IPS-18c (cell line): Measurements from ENCODE around the gene BRSK1.

Source experiments
- H3K4me3 ChIP-seq: 2 replicates; pipeline ENCODE4 v1.7.0; 2013; ENCODE audit warnings: low read depth, mild to moderate bottlenecking, low read length, moderate library complexity; ENCODE audit not compliant: insufficient read depth
- H3K9me3 ChIP-seq: one replicate; pipeline ENCODE4 v1.6.1; 2013; ENCODE audit warnings: mild to moderate bottlenecking, low read length, moderate library complexity; ENCODE audit not compliant: control insufficient read depth, insufficient read depth

The BRSK1 gene

DNA sequence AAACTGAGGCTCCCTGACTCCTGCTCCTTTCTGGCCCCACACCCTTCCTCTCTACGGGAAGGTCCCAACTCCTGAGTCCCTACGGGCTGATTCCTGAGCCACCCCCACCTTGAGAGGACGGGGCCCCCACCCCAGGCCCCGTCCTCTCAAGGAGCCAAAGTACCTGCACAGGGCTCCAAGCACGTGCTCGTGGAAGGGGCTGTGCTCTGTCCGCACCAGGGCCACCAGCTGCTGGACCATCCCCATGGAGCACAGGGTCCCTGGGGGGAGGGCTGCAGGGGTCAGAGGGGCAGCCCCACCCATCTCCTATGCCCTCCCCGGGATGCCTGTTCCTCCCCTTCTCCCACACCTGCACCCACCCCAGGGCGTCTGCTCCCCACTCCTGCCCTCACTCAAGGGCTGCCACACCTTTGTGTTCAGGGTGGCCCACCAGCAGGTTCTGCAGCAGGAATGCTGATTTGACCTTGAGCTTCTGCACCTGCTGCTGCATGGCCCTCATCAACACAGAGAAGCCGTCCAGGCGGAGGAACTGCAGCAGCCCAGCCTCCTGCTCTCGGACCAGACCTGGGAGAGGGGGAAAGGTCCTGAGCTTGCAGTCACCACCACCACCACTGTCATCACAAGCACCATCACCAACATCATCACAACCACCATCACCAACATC is 17.9 kb upstream of the BRSK1 start:
- no peak overlapping the region for H3K4me3 ChIP-seq
- H3K9me3 ChIP-seq, result peaks cover 2% of the 10 kb centered on the region

DNA sequence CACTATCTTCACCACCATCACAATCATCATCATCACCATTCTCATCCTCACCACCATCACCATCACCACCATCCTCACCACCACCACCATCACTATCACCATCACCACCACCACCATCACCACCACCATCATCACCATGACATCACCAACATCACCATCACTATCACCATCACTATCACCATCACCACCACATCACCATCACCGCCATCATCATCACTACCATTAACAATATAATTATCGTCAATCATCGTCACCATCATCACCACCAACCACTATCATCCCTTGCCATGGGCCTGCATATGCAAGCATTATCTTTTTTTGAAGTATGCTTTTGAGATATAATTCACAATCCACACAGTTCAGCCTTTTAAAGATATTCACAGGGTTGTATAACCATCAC is 17.4 kb upstream of the BRSK1 start:
- no peak overlapping the region for H3K4me3 ChIP-seq
- peaks cover 2% of the 10 kb centered on the region for H3K9me3 ChIP-seq

GRCh38 chr19:55266840-55267239 is 17.0 kb upstream of the BRSK1 start:
- peaks cover 2% of the 10 kb centered on the region for H3K9me3 ChIP-seq
- no peak overlapping the region for H3K4me3 ChIP-seq

- no peak overlapping the region for H3K4me3 ChIP-seq
- peaks cover 2% of the 10 kb centered on the region for H3K9me3 ChIP-seq
Measured at GRCh38 chr19:55269299-55269698, 14.5 kb upstream of the BRSK1 start.

DNA sequence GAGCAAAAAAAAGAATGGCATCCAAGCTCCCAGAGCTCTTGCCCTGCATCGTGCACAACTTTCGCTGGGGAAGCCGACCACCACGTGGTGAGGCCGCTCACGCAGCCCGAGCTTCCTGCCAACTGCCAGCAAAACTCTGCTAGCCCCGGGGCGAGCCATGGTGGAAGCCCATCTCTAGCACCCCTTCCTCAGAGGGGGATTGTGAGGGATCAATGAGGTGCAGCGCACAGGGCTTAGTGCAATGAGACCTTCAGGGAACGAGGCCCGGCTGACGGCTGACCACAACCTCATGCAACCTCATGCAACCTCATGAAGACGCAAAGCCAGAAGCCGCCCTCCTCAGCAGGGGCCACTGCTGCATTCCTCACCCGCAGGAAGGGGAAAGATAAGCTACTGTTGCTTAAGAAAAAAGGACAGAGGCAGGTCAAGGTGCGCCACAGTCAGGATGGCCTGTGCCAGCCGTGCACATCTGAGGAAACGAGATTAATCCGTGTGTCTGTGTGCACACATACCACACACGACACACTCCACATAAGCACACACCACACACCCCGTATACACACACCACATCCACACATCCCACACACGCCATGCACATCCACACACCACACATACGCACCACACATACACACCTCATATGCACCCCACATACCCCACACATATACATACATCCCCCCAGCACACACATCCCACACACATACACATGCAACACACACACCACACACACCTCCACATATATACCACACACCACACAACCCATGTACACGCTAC is 13.4 kb upstream of the BRSK1 start:
- H3K9me3 ChIP-seq, result peaks cover 2% of the 10 kb centered on the region
- H3K4me3 ChIP-seq, result no peak overlapping the region

GRCh38 chr19:55272142-55272541 is 11.7 kb upstream of the BRSK1 start:
- H3K9me3 ChIP-seq, result peaks cover 2% of the 10 kb centered on the region
- H3K4me3 ChIP-seq, result no peak overlapping the region

GRCh38 chr19:55273978-55274707 is 9.7 kb upstream of the BRSK1 start:
- Histone ChIP-seq H3K4me3 (no peak overlapping the region), H3K9me3 (no peaks in the 10 kb centered on the region)

DNA sequence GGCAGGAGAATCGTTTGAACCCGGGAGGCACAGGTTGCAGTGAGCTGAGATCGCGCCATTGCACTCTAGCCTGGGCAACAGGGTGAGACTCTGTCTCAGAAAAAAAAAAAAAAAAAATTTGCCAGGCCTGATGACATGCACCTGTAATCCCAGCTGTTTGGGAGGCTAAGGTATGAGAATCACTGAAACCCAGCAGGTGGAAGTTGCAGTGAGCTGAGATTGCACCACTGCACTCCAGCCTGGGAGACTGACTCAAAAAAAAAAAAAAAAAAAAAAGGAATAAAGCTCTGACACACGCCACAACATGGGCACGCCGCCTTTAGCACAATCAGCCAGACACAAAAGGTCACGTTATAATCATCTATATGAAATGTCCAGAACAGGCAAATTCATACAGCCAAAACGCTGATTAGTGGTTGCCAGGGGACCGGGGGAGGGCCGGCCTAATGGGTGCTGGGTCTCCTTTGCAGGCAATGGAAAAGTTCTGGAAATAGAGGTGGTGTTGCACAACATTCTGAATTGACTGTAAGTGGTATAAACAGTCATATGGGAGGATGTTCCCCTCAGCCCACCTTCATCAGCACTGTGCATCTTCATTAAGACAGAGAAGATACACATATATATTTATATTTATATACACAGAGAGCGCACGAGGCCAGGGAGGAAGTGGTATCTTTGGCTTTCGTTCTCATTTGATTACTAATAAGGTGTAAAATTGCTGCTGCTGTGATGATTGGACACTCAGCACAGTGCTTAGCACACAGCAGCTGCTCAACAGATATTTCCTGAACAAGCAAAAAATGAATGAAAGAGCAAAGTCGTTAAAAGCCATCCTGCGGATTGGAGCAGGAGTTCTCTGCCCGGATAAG is 7.7 kb upstream of the BRSK1 start:
- Histone ChIP-seq H3K4me3 (no peak overlapping the region), H3K9me3 (no peaks in the 10 kb centered on the region)

GRCh38 chr19:55276720-55277430 is 6.9 kb upstream of the BRSK1 start:
- no peak overlapping the region for H3K4me3 ChIP-seq
- no peaks in the 10 kb centered on the region for H3K9me3 ChIP-seq

- H3K4me3 ChIP-seq, result no peak overlapping the region
- no peaks in the 10 kb centered on the region for H3K9me3 ChIP-seq
Measured at GRCh38 chr19:55277494-55277893, 6.3 kb upstream of the BRSK1 start.

GRCh38 chr19:55278391-55279135 is 5.2 kb upstream of the BRSK1 start:
- H3K4me3 ChIP-seq, result peak overlapping the region; percentile 77; the same call in 1 of the 2 replicates
- no peaks in the 10 kb centered on the region for H3K9me3 ChIP-seq

DNA sequence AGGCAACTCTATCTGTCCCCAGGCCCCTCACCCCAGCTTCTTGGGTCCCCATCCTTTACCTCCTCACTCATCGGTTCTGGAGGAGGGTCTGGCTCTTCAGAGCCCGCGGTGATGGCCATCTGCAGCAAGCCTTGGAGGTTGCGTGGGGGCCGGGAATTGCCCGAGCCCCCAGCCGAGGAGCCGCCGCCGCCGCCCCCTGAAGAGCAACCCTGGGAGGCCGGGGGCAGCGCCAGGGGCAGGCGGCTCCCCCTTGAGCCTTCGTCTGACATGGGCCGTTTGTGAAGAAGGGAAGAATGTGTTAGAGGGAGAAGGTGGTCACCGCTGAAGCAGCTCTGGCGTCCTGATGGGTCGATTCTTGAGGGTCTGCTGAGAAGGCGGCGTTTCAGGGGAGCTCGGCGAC is 4.5 kb upstream of the BRSK1 start:
- Histone ChIP-seq H3K4me3 (peak overlapping the region; percentile 77), H3K9me3 (no peaks in the 10 kb centered on the region)

GRCh38 chr19:55279770-55280643 is 3.8 kb upstream of the BRSK1 start, which contains the start of gene HSPBP1:
TSS of gene HSPBP1 (minus strand) at chr19:55280110. CDS start at chr19:55279608, 502 bp downstream.
- peak within 1 kb of the TSS; percentile 77 for H3K4me3 ChIP-seq
- H3K9me3 ChIP-seq, result no peaks in the 10 kb centered on the region

- H3K4me3 ChIP-seq, result peak overlapping the region; percentile 49
- H3K9me3 ChIP-seq, result no peaks in the 10 kb centered on the region
Measured at GRCh38 chr19:55284405-55285058, 735 bp downstream of the BRSK1 start.
